Common myeloid progenitor, CD34-positive (primary cell): ENCODE data around the gene PDCD11.

Source experiments
- CTCF ChIA-PET: fragments of 350-600 bp; sonication (Branson Sonifier 250); formaldehyde crosslinking; loops from one replicate; lab custom pipeline; 2021; ENCODE audit warnings: antibody characterized with exemption; lab: Charles Lee
- POLR2A ChIA-PET: fragments of 350-600 bp; sonication (Branson Sonifier 250); formaldehyde crosslinking; loops from one replicate; lab custom pipeline; 2021; ENCODE audit warnings: antibody characterized with exemption; lab: Charles Lee
- DNase-seq, 3 donors: peaks; one replicate each; pipeline versions ENCODE4 v3.0.0 to v3.0.0-alpha.2; 2013
- H3K27ac ChIP-seq, 2 experiments: 1 replicate in 1 of 2; 2 replicates in 1 of 2; pipeline ENCODE4 v1.7.0; 2013; ENCODE audit warnings: inconsistent platforms in 2 of 2, low read length in 2 of 2, mild to moderate bottlenecking in 2 of 2, low read depth in 1 of 2, moderate library complexity in 1 of 2; ENCODE audit not compliant: severe bottlenecking in 2 of 2, insufficient read depth in 1 of 2, poor library complexity in 1 of 2
- H3K27me3 ChIP-seq, 5 experiments: replicated peaks in 2 of 5; 1 replicate in 3 of 5; 2 replicates in 2 of 5; pipeline versions ENCODE4 v1.6.1 to v1.7.0; 2013; ENCODE audit warnings: low read length in 4 of 5, mild to moderate bottlenecking in 2 of 5, moderate library complexity in 2 of 5, inconsistent platforms in 1 of 5; ENCODE audit not compliant: insufficient read depth in 5 of 5, control insufficient read depth in 4 of 5
- H3K36me3 ChIP-seq, 4 experiments: 1 replicate in 2 of 4; 2 replicates in 2 of 4; pipeline versions ENCODE4 v1.6.1 to v1.7.0; 2013; ENCODE audit warnings: low read length in 3 of 4, control low read depth in 1 of 4, mild to moderate bottlenecking in 1 of 4; ENCODE audit not compliant: control insufficient read depth in 4 of 4, insufficient read depth in 4 of 4
- H3K4me1 ChIP-seq, 4 experiments: 1 replicate in 3 of 4; 2 replicates in 1 of 4; pipeline versions ENCODE4 v1.6.1 to v1.7.1; 2013; ENCODE audit warnings: low read length in 3 of 4, mild to moderate bottlenecking in 3 of 4, control low read depth in 1 of 4, inconsistent platforms in 1 of 4, moderate library complexity in 1 of 4; ENCODE audit not compliant: control insufficient read depth in 4 of 4, insufficient read depth in 4 of 4; ENCODE audit errors: control extremely low read depth in 1 of 4
- H3K4me3 ChIP-seq, 7 experiments: 1 replicate in 4 of 7; 2 replicates in 3 of 7; pipeline versions ENCODE4 v1.5.1 to v1.7.0; 2013; ENCODE audit warnings: mild to moderate bottlenecking in 7 of 7, low read length in 6 of 7, moderate library complexity in 6 of 7, inconsistent platforms in 2 of 7, low read depth in 2 of 7, control low read depth in 1 of 7; ENCODE audit not compliant: insufficient read depth in 4 of 7, control insufficient read depth in 1 of 7; ENCODE audit errors: extremely low read depth in 1 of 7
- H3K9me3 ChIP-seq, 5 experiments: 1 replicate in 4 of 5; 2 replicates in 1 of 5; pipeline versions ENCODE4 v1.6.1 to v1.7.1; 2013; ENCODE audit warnings: low read length in 4 of 5, mild to moderate bottlenecking in 2 of 5, inconsistent platforms in 1 of 5, low read depth in 1 of 5, moderate library complexity in 1 of 5; ENCODE audit not compliant: control insufficient read depth in 4 of 5, insufficient read depth in 2 of 5; ENCODE audit errors: control extremely low read depth in 1 of 5
- WGBS: methylation state at CpG from one replicate; pipeline ENCODE4 v1.1.5; 2013; ENCODE audit not compliant: insufficient coverage; 5-methylcytosine and 5-hydroxymethylcytosine counted together

PDCD11 gene

GRCh38 chr10:103469201-103469600, 72.8 kb downstream of the PDCD11 start:
- Histone ChIP-seq H3K4me1 (peaks cover 4 to 69% (median 31%) of the 10 kb centered on the region in 4 experiments), H3K36me3 (no peaks in the 10 kb centered on the region), H3K9me3 (no peaks in the 10 kb centered on the region), H3K27me3 (peaks cover 0 to 3% (median 0%) of the 10 kb centered on the region in 5 experiments), H3K27ac (no peak overlapping the region), H3K4me3 (no peak overlapping the region)
- DNase-seq: no peak
- ChIA-PET CTCF (interaction anchor here (0.7 to 12.8 kb wide), 8 partner anchors 14 to 92 kb away, joined by 3 to 157 read pairs (median 4); partner anchors contain the start of gene CALHM2), POLR2A (no interaction called here)
- 91% methylated on average over 5 of the region's 5 CpGs for WGBS

GRCh38 chr10:103470761-103471653, 74.6 kb downstream of the PDCD11 start:
- peak; percentile 93 to 99 (median 98) for DNase-seq
- POLR2A ChIA-PET: interaction anchor here (0.7 to 1.1 kb wide), 4 partner anchors 12 to 19 kb away, joined by 3 to 4 read pairs (median 4); partner anchors contain the start of gene CALHM2
- Histone ChIP-seq H3K27me3 (peaks cover 0 to 3% (median 0%) of the 10 kb centered on the region in 5 experiments), H3K9me3 (no peaks in the 10 kb centered on the region), H3K4me1 (peaks cover 4 to 71% (median 31%) of the 10 kb centered on the region in 4 experiments), H3K4me3 (peak overlapping the region in 4 of 7 experiments; percentile 11 to 61 (median 36)), H3K27ac (peak overlapping the region; percentile 25 to 47), H3K36me3 (no peaks in the 10 kb centered on the region)
- CTCF ChIA-PET: interaction anchor here (0.8 to 12.8 kb wide), 8 partner anchors 8 to 223 kb away, joined by 3 to 157 read pairs (median 4); partner anchors contain the start of genes CALHM2 and CALHM3
- 12% methylated on average over 9 of the region's 14 CpGs for WGBS

DNA sequence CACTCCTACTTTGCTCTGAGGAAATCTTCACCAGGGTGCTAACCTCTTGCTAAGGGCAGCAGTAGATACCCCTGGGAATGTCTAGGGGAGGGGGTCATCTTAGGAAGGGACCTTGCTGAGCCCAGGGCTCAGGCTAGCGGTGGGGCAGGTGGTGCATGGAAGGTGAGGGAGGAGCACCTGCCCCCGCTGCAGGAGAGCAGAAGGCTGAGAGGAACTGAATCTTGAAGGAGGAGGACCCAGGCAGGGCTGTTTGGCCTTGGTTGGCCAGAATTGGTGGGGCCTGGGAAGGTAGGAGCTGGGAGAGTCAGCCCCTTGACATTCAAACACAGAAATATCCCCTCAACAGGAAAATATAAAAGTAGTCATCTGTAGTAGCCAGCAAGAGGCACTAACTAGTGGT, 75.6 kb downstream of the PDCD11 start:
- no peaks in the 10 kb centered on the region for H3K36me3 ChIP-seq
- WGBS: no CpG with 5 or more reads among the region's 2 CpGs
- ChIA-PET POLR2A (no interaction called here), CTCF (interaction anchor here (0.8 to 12.8 kb wide), 5 partner anchors 9 to 222 kb away, joined by 3 to 157 read pairs (median 10); partner anchors contain the start of gene CALHM2)
- peaks cover 4 to 75% (median 38%) of the 10 kb centered on the region in 4 experiments for H3K4me1 ChIP-seq
- DNase-seq: peak in 1 of 3 donors; percentile 21
- H3K27me3 ChIP-seq: peaks cover 0 to 3% (median 0%) of the 10 kb centered on the region in 5 experiments
- peak overlapping the region in 1 of 2 experiments; percentile 47 for H3K27ac ChIP-seq
- H3K4me3 ChIP-seq: peak overlapping the region in 2 of 7 experiments; percentile 6 to 14
- H3K9me3 ChIP-seq: no peaks in the 10 kb centered on the region

DNA sequence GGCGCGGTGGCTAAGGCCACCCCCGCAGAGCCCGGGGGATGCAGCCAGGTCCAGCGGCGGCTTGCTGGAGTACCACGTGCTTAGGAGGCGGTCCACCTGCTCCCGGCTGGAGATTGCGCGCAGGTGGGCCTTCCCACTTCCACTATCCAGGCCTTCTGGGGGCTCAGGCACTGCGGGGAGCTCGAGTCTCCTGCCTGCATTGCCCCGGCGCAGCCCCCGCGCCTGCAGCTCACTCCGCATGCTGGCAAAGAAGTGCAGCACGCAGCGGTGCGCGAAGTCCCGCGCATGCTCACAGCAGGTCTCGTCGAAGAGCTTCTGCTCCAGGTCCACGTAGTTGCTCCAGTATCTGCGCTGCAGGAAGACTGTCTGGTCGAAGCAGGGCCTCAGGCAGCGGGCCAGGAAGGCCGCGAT, 76.8 kb downstream of the PDCD11 start:
- H3K27ac ChIP-seq: no peak overlapping the region

DNA sequence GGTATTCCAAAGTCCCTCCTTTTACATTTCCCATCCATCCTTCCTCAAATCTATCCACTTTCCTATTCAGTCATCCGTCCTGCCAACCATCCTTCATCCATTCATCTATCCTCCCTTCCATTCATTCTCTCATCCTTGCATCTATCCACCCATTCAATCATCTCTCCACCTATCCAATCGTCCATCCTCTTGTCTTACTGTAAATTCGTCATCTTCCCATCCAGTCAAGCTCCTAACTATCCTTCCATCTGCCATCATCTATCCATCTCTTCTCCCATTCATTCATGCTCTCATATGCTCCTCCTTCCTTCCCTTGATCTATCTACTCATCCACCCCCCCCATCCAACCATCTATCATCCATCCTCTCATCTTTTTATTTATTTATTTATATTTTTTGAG, 77.7 kb downstream of the PDCD11 start:
- CTCF ChIA-PET: interaction anchor here (1.1 to 12.8 kb wide), 3 partner anchors 9 to 57 kb away, joined by 3 to 157 read pairs (median 76); partner anchors contain the start of gene CALHM2
- Histone ChIP-seq H3K36me3 (no peaks in the 10 kb centered on the region), H3K4me3 (no peak overlapping the region), H3K27me3 (peaks cover 0 to 2% (median 0%) of the 10 kb centered on the region in 5 experiments), H3K27ac (no peak overlapping the region), H3K9me3 (no peaks in the 10 kb centered on the region), H3K4me1 (peaks cover 4 to 60% (median 36%) of the 10 kb centered on the region in 4 experiments)
- POLR2A ChIA-PET: interaction anchor here (0.6 to 1.0 kb wide), 2 partner anchors 20 to 26 kb away, joined by 3 read pairs; no protein-coding TSS in a partner anchor
- WGBS: 98% methylated on average over 3 of the region's 3 CpGs
- no peak for DNase-seq

More for the DNA sequence above, 76.8 kb downstream of the PDCD11 start:
- CTCF ChIA-PET: interaction anchor here (1.2 to 12.8 kb wide), 2 partner anchors 22 to 57 kb away, joined by 3 to 157 read pairs; no protein-coding TSS in a partner anchor
- peaks cover 0 to 2% (median 0%) of the 10 kb centered on the region in 5 experiments for H3K27me3 ChIP-seq
- POLR2A ChIA-PET: no interaction called here
- peaks cover 4 to 67% (median 36%) of the 10 kb centered on the region in 4 experiments for H3K4me1 ChIP-seq
- H3K4me3 ChIP-seq: no peak overlapping the region
- 97% methylated on average over 30 of the region's 32 CpGs for WGBS
- H3K36me3 ChIP-seq: no peaks in the 10 kb centered on the region
- H3K9me3 ChIP-seq: no peaks in the 10 kb centered on the region
- no peak for DNase-seq

- ChIA-PET CTCF (interaction anchor here (0.9 to 12.8 kb wide), 9 partner anchors 10 to 59 kb away, joined by 3 to 157 read pairs (median 4); partner anchors contain the start of gene CALHM2), POLR2A (interaction anchor here (0.6 kb wide), 1 partner anchor 269 kb away, joined by 4 read pairs; no protein-coding TSS in a partner anchor)
- no peaks in the 10 kb centered on the region for H3K9me3 ChIP-seq
- H3K27ac ChIP-seq: no peak overlapping the region
- no peak overlapping the region for H3K4me3 ChIP-seq
- 94% methylated on average over 4 of the region's 4 CpGs for WGBS
- peaks cover 4 to 46% (median 26%) of the 10 kb centered on the region in 4 experiments for H3K4me1 ChIP-seq
- no peaks in the 10 kb centered on the region for H3K36me3 ChIP-seq
- no peaks in the 10 kb centered on the region for H3K27me3 ChIP-seq
- DNase-seq: no peak
Measured at GRCh38 chr10:103475437-103475836, 79.0 kb downstream of the PDCD11 start.
